ENCODE results near the gene CPLX1.

- no peak for TF ChIP-seq POLR2A (IDR thresholded peaks at IDR 0.05)
- no peak for TF ChIP-seq CTCF (IDR thresholded peaks at IDR 0.05)
Measured at GRCh38 chr4:789571-790465, 36.1 kb downstream of the CPLX1 start.

Measured in tibial nerve (tissue), 3 donors.